Fibroblast of lung (primary cell): ENCODE data around the gene PTGES2. TPM values are rescaled to one million over a fixed set of nuclear protein-coding genes. Genes with fewer than 3 reads are reported as not detected.

ENCODE experiments used
- DNase-seq, 2 donors: peaks; one replicate each; pipeline versions ENCODE4 v3.0.0 to v3.0.0-alpha.2; 2010; ENCODE audit warnings: low read depth in 2 of 2
- H2AFZ ChIP-seq: 2 replicates; pipeline ENCODE4 v1.5.1; 2012; ENCODE audit warnings: low read length, control low read depth, inconsistent platforms
- H3K27ac ChIP-seq: 2 replicates; pipeline ENCODE4 v1.5.1; 2011; ENCODE audit warnings: low read length, control low read depth; ENCODE audit not compliant: insufficient read depth
- H3K27me3 ChIP-seq: 2 replicates; pipeline ENCODE4 v1.5.1; 2011; ENCODE audit warnings: mild to moderate bottlenecking, low read length; ENCODE audit not compliant: control insufficient read depth, insufficient read depth
- H3K36me3 ChIP-seq: 2 replicates; pipeline ENCODE4 v1.5.1; 2011; ENCODE audit warnings: low read length; ENCODE audit not compliant: control insufficient read depth, insufficient read depth
- H3K4me1 ChIP-seq: 2 replicates; pipeline ENCODE4 v1.5.1; 2011; ENCODE audit warnings: low read length; ENCODE audit not compliant: control insufficient read depth, insufficient read depth; ENCODE audit errors: extremely low read depth
- H3K4me2 ChIP-seq: 2 replicates; pipeline ENCODE4 v1.5.1; 2011; ENCODE audit warnings: low read length, control low read depth; ENCODE audit not compliant: insufficient read depth; ENCODE audit errors: extremely low read depth
- H3K4me3 ChIP-seq, 4 experiments: fragments of 200-600 bp in 1 of 4; sonication (generic) in 1 of 4; replicated peaks in 1 of 4; 2 replicates each; pipeline ENCODE4 v1.5.1; 2011 to 2016; ENCODE audit warnings: low read length in 4 of 4, low read depth in 3 of 4, mild to moderate bottlenecking in 3 of 4, control low read depth in 2 of 4, inconsistent platforms in 1 of 4, mixed read lengths in 1 of 4; ENCODE audit not compliant: insufficient read depth in 1 of 4; ENCODE audit errors: control extremely low read depth in 1 of 4
- H3K79me2 ChIP-seq: 2 replicates; pipeline ENCODE4 v1.5.1; 2012; ENCODE audit warnings: mild to moderate bottlenecking, low read length, inconsistent platforms; ENCODE audit not compliant: control insufficient read depth, insufficient read depth
- H3K9ac ChIP-seq: 2 replicates; pipeline ENCODE4 v1.5.1; 2011; ENCODE audit warnings: mild to moderate bottlenecking, low read length, control low read depth; ENCODE audit not compliant: insufficient read depth
- H3K9me3 ChIP-seq: 2 replicates; pipeline ENCODE4 v1.5.1; 2012; ENCODE audit warnings: low read depth, low read length; ENCODE audit not compliant: control insufficient read depth, insufficient read depth
- H4K20me1 ChIP-seq: 2 replicates; pipeline ENCODE4 v1.5.1; 2011; ENCODE audit warnings: low read length; ENCODE audit not compliant: control insufficient read depth, insufficient read depth; ENCODE audit errors: extremely low read depth
- EZH2 ChIP-seq: IDR thresholded peaks from 2 replicates; pipeline ENCODE4 v1.5.1; 2012; ENCODE audit warnings: low read length, control low read depth, mild to moderate bottlenecking; ENCODE audit errors: missing control alignments
- polyA plus RNA-seq, 2 donors: library from polyadenylated mRNA; depleted of rRNA in 1 of 2; stranded (reverse) in 1 of 2; unstranded in 1 of 2; fragments of >200 nt; gene quantifications; 2 replicates each; pipeline ENCODE4 v1.2.1, GENCODE V29; 2011 to 2012; ENCODE audit warnings: missing spikeins in 1 of 2
- total RNA-seq: library from RNA; depleted of rRNA; stranded (reverse); fragments of >200 nt; gene quantifications from 2 replicates; pipeline ENCODE4 v1.2.1, GENCODE V29; 2014
- TF ChIP-seq, protein P1 (sequence below), 2 donors: IDR thresholded peaks in 1 of 2; conservative IDR thresholded peaks in 1 of 2; 1 replicate in 1 of 2; 2 replicates in 1 of 2; pipeline ENCODE4 v1.5.1; 2011 to 2012; ENCODE audit warnings: low read length in 2 of 2, control low read depth in 1 of 2, inconsistent platforms in 1 of 2, low read depth in 1 of 2, mild to moderate bottlenecking in 1 of 2

PTGES2 gene
- total and polyA plus RNA-seq, 2 donors (not counting 1 experiment from before 2014, with no cell fraction given): 44.8 to 57.6 TPM

DNA sequence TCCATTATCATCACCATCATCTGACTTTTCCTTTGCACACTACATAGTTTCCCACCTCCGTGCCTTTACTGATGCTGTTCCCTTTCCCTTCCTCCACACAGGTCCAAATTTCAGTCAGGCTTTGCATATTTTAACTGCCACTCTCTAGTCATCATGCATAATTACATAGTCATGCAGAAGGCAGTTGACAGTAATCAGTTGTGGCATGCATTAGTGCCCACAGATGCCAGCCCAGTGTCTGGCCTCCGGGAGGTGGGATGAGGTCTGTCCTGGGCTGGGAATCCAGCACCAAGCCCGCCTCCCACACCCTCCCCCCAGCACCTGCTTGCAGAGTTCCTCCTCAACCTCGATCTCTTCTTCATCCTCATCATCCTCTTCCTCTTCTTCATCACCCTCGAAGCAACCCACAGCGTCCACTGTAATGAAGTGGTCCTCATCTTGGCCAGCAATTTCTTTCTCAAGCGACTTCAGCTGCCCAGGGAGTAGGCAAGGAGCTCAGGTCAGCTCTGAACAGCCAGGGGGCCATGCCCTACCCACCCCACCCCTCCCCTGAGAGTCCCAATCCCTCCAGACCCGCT, 41.3 kb upstream of the PTGES2 start:
- peaks cover 25% of the 10 kb centered on the region for H3K36me3 ChIP-seq
- no peak for DNase-seq

DNA sequence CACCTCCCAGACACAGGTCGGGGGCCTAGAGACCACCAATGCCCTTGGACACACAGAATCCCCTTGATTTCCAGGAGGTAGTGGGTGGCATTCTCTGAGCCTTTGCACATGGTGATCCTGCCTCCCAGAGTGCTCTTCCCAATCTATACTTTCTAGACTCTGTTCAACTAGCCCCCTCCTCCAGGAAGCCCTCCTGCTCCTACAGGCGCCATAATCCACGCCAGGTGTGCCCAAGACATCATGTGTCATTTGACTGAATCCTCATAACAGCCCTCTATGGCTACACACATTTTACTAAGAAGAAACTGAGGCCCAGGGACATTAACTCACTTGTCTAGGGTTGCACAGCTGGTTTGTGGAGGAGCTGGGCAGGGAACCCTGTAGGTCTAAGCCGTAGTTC, 39.7 kb upstream of the PTGES2 start:
- Histone ChIP-seq H3K27ac (no peak overlapping the region), H3K27me3 (no peaks in the 10 kb centered on the region), H3K9ac (no peak overlapping the region), H3K4me1 (no peaks in the 10 kb centered on the region), H2AFZ (no peak overlapping the region), H3K36me3 (peaks cover 26% of the 10 kb centered on the region), H3K4me2 (no peak overlapping the region), H3K79me2 (no peaks in the 10 kb centered on the region), H3K4me3 (no peak overlapping the region), H4K20me1 (no peaks in the 10 kb centered on the region), H3K9me3 (no peaks in the 10 kb centered on the region)
- TF ChIP-seq EZH2: no peak
- TF ChIP-seq, protein P1, sequence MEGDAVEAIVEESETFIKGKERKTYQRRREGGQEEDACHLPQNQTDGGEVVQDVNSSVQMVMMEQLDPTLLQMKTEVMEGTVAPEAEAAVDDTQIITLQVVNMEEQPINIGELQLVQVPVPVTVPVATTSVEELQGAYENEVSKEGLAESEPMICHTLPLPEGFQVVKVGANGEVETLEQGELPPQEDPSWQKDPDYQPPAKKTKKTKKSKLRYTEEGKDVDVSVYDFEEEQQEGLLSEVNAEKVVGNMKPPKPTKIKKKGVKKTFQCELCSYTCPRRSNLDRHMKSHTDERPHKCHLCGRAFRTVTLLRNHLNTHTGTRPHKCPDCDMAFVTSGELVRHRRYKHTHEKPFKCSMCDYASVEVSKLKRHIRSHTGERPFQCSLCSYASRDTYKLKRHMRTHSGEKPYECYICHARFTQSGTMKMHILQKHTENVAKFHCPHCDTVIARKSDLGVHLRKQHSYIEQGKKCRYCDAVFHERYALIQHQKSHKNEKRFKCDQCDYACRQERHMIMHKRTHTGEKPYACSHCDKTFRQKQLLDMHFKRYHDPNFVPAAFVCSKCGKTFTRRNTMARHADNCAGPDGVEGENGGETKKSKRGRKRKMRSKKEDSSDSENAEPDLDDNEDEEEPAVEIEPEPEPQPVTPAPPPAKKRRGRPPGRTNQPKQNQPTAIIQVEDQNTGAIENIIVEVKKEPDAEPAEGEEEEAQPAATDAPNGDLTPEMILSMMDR (conservative IDR thresholded peaks at IDR 0.05 in 1 of 2, IDR thresholded peaks at IDR 0.05 in 1 of 2; ENCODE audit: low read depth in 1 of 2, low read length in 2 of 2): no peak
- DNase-seq: no peak

More for the DNA sequence above, 41.3 kb upstream of the PTGES2 start:
- H3K27ac ChIP-seq: no peak overlapping the region
- TF ChIP-seq EZH2: no peak
- TF ChIP-seq, protein P1 (conservative IDR thresholded peaks at IDR 0.05 in 1 of 2, IDR thresholded peaks at IDR 0.05 in 1 of 2; ENCODE audit: low read depth in 1 of 2, low read length in 2 of 2): no peak
- H4K20me1 ChIP-seq: no peaks in the 10 kb centered on the region
- no peak overlapping the region for H3K4me2 ChIP-seq
- H3K9me3 ChIP-seq: no peaks in the 10 kb centered on the region
- no peaks in the 10 kb centered on the region for H3K4me1 ChIP-seq
- no peak overlapping the region for H2AFZ ChIP-seq
- no peaks in the 10 kb centered on the region for H3K27me3 ChIP-seq
- no peaks in the 10 kb centered on the region for H3K79me2 ChIP-seq
- H3K9ac ChIP-seq: no peak overlapping the region
- no peak overlapping the region for H3K4me3 ChIP-seq

DNA sequence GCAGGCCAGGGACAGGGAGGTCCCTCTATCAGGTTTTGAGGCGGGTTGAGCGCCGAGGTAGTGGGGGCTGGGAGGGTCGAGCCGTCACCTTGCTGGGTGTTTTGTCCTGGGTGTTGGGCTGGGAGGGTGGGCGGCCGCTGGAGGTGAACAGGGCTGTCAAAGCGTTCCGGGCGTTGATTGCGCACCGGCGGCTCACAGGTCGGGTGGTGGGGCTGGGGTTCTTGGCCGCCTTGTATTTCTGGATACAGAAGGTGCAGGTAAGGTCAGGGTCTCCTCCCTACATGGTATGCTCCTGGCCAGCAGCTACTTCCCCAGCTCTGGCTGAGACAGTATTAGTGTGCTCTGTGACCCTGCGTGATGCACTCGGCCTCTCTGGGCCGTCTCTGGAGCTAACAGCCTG, 38.6 kb upstream of the PTGES2 start:
- no peak for TF ChIP-seq EZH2
- TF ChIP-seq, protein P1 (conservative IDR thresholded peaks at IDR 0.05 in 1 of 2, IDR thresholded peaks at IDR 0.05 in 1 of 2; ENCODE audit: low read depth in 1 of 2, low read length in 2 of 2): no peak
- H4K20me1 ChIP-seq: no peaks in the 10 kb centered on the region
- H3K4me2 ChIP-seq: no peak overlapping the region
- no peaks in the 10 kb centered on the region for H3K27me3 ChIP-seq
- H3K27ac ChIP-seq: no peak overlapping the region
- no peaks in the 10 kb centered on the region for H3K79me2 ChIP-seq
- no peak overlapping the region for H3K9ac ChIP-seq
- no peak overlapping the region for H2AFZ ChIP-seq
- peaks cover 26% of the 10 kb centered on the region for H3K36me3 ChIP-seq
- H3K9me3 ChIP-seq: no peaks in the 10 kb centered on the region
- DNase-seq: no peak
- H3K4me1 ChIP-seq: no peaks in the 10 kb centered on the region
- no peak overlapping the region for H3K4me3 ChIP-seq
